ENCODE results near the gene AHCYL2.

The AHCYL2 gene

GRCh38 chr7:129224251-129225205, at the start of gene AHCYL2:
AHCYL2 (plus strand) TSS chr7:129225030.
- peak; percentile 91 to 95 for DNase-seq (ENCODE audit: low read depth in 2 of 2, low spot score in 1 of 2)

- DNase-seq (ENCODE audit: low read depth in 2 of 2, low spot score in 1 of 2): no peak
Observed at GRCh38 chr7:129176916-129177710, 47.7 kb upstream of the AHCYL2 start.

- DNase-seq (ENCODE audit: low read depth in 2 of 2, low spot score in 1 of 2): no peak
Observed at GRCh38 chr7:129184981-129185670, 39.7 kb upstream of the AHCYL2 start.

- DNase-seq (ENCODE audit: low read depth in 2 of 2, low spot score in 1 of 2): no peak
Observed at GRCh38 chr7:129186749-129187260, 38.0 kb upstream of the AHCYL2 start.

GRCh38 chr7:129187681-129188371, 37.0 kb upstream of the AHCYL2 start:
- no peak for DNase-seq (ENCODE audit: low read depth in 2 of 2, low spot score in 1 of 2)

GRCh38 chr7:129188372-129188891, 36.4 kb upstream of the AHCYL2 start, which contains the start of gene SMO:
SMO (plus strand) TSS chr7:129188633; CDS start chr7:129189152, 519 bp downstream.
- no peak for DNase-seq (ENCODE audit: low read depth in 2 of 2, low spot score in 1 of 2)

GRCh38 chr7:129188892-129189660, 35.8 kb upstream of the AHCYL2 start:
- DNase-seq (ENCODE audit: low read depth in 2 of 2, low spot score in 1 of 2): no peak

GRCh38 chr7:129189661-129190310, 35.0 kb upstream of the AHCYL2 start:
- DNase-seq (ENCODE audit: low read depth in 2 of 2, low spot score in 1 of 2): no peak

GRCh38 chr7:129191272-129191671, 33.6 kb upstream of the AHCYL2 start:
- no peak for DNase-seq (ENCODE audit: low read depth in 2 of 2, low spot score in 1 of 2)

GRCh38 chr7:129193892-129194291, 30.9 kb upstream of the AHCYL2 start:
- DNase-seq (ENCODE audit: low read depth in 2 of 2, low spot score in 1 of 2): no peak

- no peak for DNase-seq (ENCODE audit: low read depth in 2 of 2, low spot score in 1 of 2)
Observed at GRCh38 chr7:129197771-129198170, 27.1 kb upstream of the AHCYL2 start.

GRCh38 chr7:129199406-129199805, 25.4 kb upstream of the AHCYL2 start:
- no peak for DNase-seq (ENCODE audit: low read depth in 2 of 2, low spot score in 1 of 2)

GRCh38 chr7:129202058-129202777, 22.6 kb upstream of the AHCYL2 start:
- no peak for DNase-seq (ENCODE audit: low read depth in 2 of 2, low spot score in 1 of 2)

GRCh38 chr7:129203050-129203741, 21.6 kb upstream of the AHCYL2 start:
- no peak for DNase-seq (ENCODE audit: low read depth in 2 of 2, low spot score in 1 of 2)

- DNase-seq (ENCODE audit: low read depth in 2 of 2, low spot score in 1 of 2): no peak
Observed at GRCh38 chr7:129205126-129205818, 19.6 kb upstream of the AHCYL2 start.

GRCh38 chr7:129205987-129206785, 18.6 kb upstream of the AHCYL2 start:
- DNase-seq (ENCODE audit: low read depth in 2 of 2, low spot score in 1 of 2): no peak
